GM21367 (cell line): ENCODE data around the gene KCNN3.

Source experiments
- ATAC-seq: cut with Tn5 transposase; IDR thresholded peaks from one replicate; pipeline ENCODE4 v1.9.1; 2021; ENCODE audit not compliant: unreplicated experiment

The KCNN3 gene

GRCh38 chr1:154794608-154795007, 75.5 kb downstream of the KCNN3 start:
- ATAC-seq: no peak

- no peak for ATAC-seq
Measured at GRCh38 chr1:154793685-154794084, 76.4 kb downstream of the KCNN3 start.

- no peak for ATAC-seq
Measured at GRCh38 chr1:154792899-154793298, 77.2 kb downstream of the KCNN3 start.

GRCh38 chr1:154791292-154792166, 78.6 kb downstream of the KCNN3 start:
- peak; percentile 64 for ATAC-seq

GRCh38 chr1:154788886-154789285, 81.2 kb downstream of the KCNN3 start:
- ATAC-seq: no peak

- no peak for ATAC-seq
Measured at GRCh38 chr1:154788110-154788870, 81.8 kb downstream of the KCNN3 start.

GRCh38 chr1:154786804-154787570, 83.1 kb downstream of the KCNN3 start:
- no peak for ATAC-seq

GRCh38 chr1:154784924-154785531, 85.1 kb downstream of the KCNN3 start:
- ATAC-seq: no peak

GRCh38 chr1:154784416-154784815, 85.7 kb downstream of the KCNN3 start:
- no peak for ATAC-seq

GRCh38 chr1:154783976-154784375, 86.1 kb downstream of the KCNN3 start:
- ATAC-seq: no peak

- no peak for ATAC-seq
Measured at GRCh38 chr1:154780541-154780940, 89.5 kb downstream of the KCNN3 start.

- no peak for ATAC-seq
Measured at GRCh38 chr1:154779551-154780189, 90.4 kb downstream of the KCNN3 start.

GRCh38 chr1:154778944-154779343, 91.1 kb downstream of the KCNN3 start:
- ATAC-seq: no peak

GRCh38 chr1:154778275-154778674, 91.8 kb downstream of the KCNN3 start:
- no peak for ATAC-seq

- no peak for ATAC-seq
Measured at GRCh38 chr1:154777781-154778180, 92.3 kb downstream of the KCNN3 start.

- ATAC-seq: no peak
Measured at GRCh38 chr1:154777154-154777553, 92.9 kb downstream of the KCNN3 start.

- ATAC-seq: no peak
Measured at GRCh38 chr1:154775621-154776605, 94.2 kb downstream of the KCNN3 start.

GRCh38 chr1:154774175-154774855, 95.8 kb downstream of the KCNN3 start:
- ATAC-seq: no peak

GRCh38 chr1:154773551-154773950, 96.5 kb downstream of the KCNN3 start:
- no peak for ATAC-seq
